ENCODE measurements around the gene GJA3.

Gene GJA3

GRCh38 chr13:20174656-20175405 lies 14.0 kb upstream of the GJA3 start:
- no peaks in the 10 kb centered on the region for H3K9me3 ChIP-seq (ENCODE audit: insufficient read depth, low read length)
- H3K27ac ChIP-seq (ENCODE audit: low read length): no peak overlapping the region
- no peaks in the 10 kb centered on the region for H3K79me2 ChIP-seq (ENCODE audit: low read length)
- no peaks in the 10 kb centered on the region for H3K36me3 ChIP-seq (replicated peaks; ENCODE audit: low read depth, low read length)
- H3K9ac ChIP-seq (ENCODE audit: low read length): 0 out of 2 replicates have a peak overlapping the region, but pooled peaks have one; percentile 7
- peaks cover 28% of the 10 kb centered on the region for H3K4me1 ChIP-seq (ENCODE audit: low read length)
- TF ChIP-seq EZH2phosphoT487 (IDR thresholded peaks at IDR 0.05; ENCODE audit: low read depth): no peak
- TF ChIP-seq, protein P1, sequence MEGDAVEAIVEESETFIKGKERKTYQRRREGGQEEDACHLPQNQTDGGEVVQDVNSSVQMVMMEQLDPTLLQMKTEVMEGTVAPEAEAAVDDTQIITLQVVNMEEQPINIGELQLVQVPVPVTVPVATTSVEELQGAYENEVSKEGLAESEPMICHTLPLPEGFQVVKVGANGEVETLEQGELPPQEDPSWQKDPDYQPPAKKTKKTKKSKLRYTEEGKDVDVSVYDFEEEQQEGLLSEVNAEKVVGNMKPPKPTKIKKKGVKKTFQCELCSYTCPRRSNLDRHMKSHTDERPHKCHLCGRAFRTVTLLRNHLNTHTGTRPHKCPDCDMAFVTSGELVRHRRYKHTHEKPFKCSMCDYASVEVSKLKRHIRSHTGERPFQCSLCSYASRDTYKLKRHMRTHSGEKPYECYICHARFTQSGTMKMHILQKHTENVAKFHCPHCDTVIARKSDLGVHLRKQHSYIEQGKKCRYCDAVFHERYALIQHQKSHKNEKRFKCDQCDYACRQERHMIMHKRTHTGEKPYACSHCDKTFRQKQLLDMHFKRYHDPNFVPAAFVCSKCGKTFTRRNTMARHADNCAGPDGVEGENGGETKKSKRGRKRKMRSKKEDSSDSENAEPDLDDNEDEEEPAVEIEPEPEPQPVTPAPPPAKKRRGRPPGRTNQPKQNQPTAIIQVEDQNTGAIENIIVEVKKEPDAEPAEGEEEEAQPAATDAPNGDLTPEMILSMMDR (IDR thresholded peaks at IDR 0.05; ENCODE audit: low read depth, low read length): no peak
- H2AFZ ChIP-seq (ENCODE audit: low read depth, low read length): peak overlapping the region; percentile 95
- peak overlapping the region; percentile 63 for H3K4me3 ChIP-seq (ENCODE audit: low read length)
- H3K27me3 ChIP-seq (ENCODE audit: low read depth, low read length): no peaks in the 10 kb centered on the region
- H4K20me1 ChIP-seq (ENCODE audit: insufficient read depth, low read length): no peaks in the 10 kb centered on the region
- H3K4me2 ChIP-seq (ENCODE audit: low read length): peak overlapping the region; percentile 78

DNA sequence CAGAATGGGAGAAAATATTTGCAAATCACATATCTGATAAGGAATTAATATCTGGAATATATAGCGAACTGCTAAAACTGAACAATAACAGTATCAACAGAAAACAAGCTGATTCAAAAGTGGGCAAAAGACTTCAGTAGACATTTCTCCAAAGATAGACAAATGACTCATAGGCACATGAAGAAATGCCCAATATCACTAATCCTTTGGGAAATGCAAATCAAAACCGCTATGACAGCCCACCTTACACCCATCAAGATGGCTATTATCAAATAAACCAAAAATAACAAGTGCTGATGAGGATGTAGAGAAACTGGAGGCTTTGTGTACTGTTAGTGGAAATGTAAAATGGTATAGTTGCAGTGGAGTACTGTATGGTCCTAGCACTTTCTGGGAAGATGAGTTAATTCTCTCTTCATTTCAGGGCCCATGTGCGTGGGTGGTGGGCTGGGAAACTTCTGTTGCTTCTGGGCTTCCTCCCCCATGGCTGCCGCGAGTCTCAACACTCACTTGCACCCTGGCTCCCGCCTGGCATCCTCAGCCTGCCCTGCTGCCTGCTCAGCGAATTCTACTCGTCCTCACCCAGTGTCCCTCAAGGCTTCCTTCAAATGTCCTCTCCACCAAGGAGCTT lies 12.4 kb upstream of the GJA3 start:
- Histone ChIP-seq H3K4me1 (ENCODE audit: low read length) (peaks cover 28% of the 10 kb centered on the region), H3K36me3 (replicated peaks; ENCODE audit: low read depth, low read length) (no peaks in the 10 kb centered on the region), H3K27me3 (ENCODE audit: low read depth, low read length) (no peaks in the 10 kb centered on the region), H3K79me2 (ENCODE audit: low read length) (no peaks in the 10 kb centered on the region), H4K20me1 (ENCODE audit: insufficient read depth, low read length) (no peaks in the 10 kb centered on the region), H3K4me3 (ENCODE audit: low read length) (no peak overlapping the region), H3K27ac (ENCODE audit: low read length) (no peak overlapping the region), H2AFZ (ENCODE audit: low read depth, low read length) (no peak overlapping the region; the same call in 1 of the 2 replicates), H3K4me2 (ENCODE audit: low read length) (peak overlapping the region; percentile 11; the same call in 1 of the 2 replicates), H3K9me3 (ENCODE audit: insufficient read depth, low read length) (no peaks in the 10 kb centered on the region), H3K9ac (ENCODE audit: low read length) (no peak overlapping the region)
- TF ChIP-seq EZH2phosphoT487 (IDR thresholded peaks at IDR 0.05; ENCODE audit: low read depth): no peak
- TF ChIP-seq, protein P1 (IDR thresholded peaks at IDR 0.05; ENCODE audit: low read depth, low read length): no peak

- H3K4me1 ChIP-seq (ENCODE audit: low read length): peaks cover 28% of the 10 kb centered on the region
- H3K79me2 ChIP-seq (ENCODE audit: low read length): no peaks in the 10 kb centered on the region
- no peak overlapping the region for H3K9ac ChIP-seq (ENCODE audit: low read length)
- H4K20me1 ChIP-seq (ENCODE audit: insufficient read depth, low read length): no peaks in the 10 kb centered on the region
- H2AFZ ChIP-seq (ENCODE audit: low read depth, low read length): no peak overlapping the region
- peaks cover 6% of the 10 kb centered on the region; the same call in 1 of the 2 replicates for H3K27me3 ChIP-seq (ENCODE audit: low read depth, low read length)
- no peaks in the 10 kb centered on the region for H3K9me3 ChIP-seq (ENCODE audit: insufficient read depth, low read length)
- H3K4me3 ChIP-seq (ENCODE audit: low read length): no peak overlapping the region
- no peaks in the 10 kb centered on the region for H3K36me3 ChIP-seq (replicated peaks; ENCODE audit: low read depth, low read length)
- H3K4me2 ChIP-seq (ENCODE audit: low read length): no peak overlapping the region
- no peak overlapping the region for H3K27ac ChIP-seq (ENCODE audit: low read length)
- TF ChIP-seq, protein P1 (IDR thresholded peaks at IDR 0.05; ENCODE audit: low read depth, low read length): no peak
- no peak for TF ChIP-seq EZH2phosphoT487 (IDR thresholded peaks at IDR 0.05; ENCODE audit: low read depth)
Observed at GRCh38 chr13:20171364-20171763, 10.5 kb upstream of the GJA3 start.

DNA sequence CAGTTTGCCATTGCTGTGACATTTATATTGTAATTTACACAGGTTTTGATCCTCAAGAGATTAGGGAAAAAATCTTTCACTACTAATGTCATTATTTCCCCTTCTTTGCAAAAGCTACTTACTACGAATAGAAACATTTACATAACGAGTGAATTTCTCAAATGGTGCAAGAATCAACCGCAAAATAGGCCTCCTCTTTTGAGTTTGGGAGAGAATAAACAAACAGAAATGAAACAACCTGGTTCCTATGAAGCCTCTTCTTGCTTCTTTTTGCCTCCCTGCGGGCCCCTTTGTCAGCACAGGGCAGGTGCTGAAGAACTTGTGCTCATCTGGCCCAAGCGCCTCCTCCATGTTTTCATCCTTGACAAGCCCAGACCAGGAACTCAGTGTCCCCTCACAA lies 10.1 kb upstream of the GJA3 start:
- H3K4me3 ChIP-seq (ENCODE audit: low read length): no peak overlapping the region
- no peaks in the 10 kb centered on the region for H3K36me3 ChIP-seq (replicated peaks; ENCODE audit: low read depth, low read length)
- no peak overlapping the region for H3K4me2 ChIP-seq (ENCODE audit: low read length)
- no peak overlapping the region for H3K9ac ChIP-seq (ENCODE audit: low read length)
- no peak overlapping the region for H2AFZ ChIP-seq (ENCODE audit: low read depth, low read length)
- peaks cover 9% of the 10 kb centered on the region; the same call in 1 of the 2 replicates for H3K27me3 ChIP-seq (ENCODE audit: low read depth, low read length)
- no peaks in the 10 kb centered on the region for H3K9me3 ChIP-seq (ENCODE audit: insufficient read depth, low read length)
- no peak overlapping the region for H3K27ac ChIP-seq (ENCODE audit: low read length)
- H4K20me1 ChIP-seq (ENCODE audit: insufficient read depth, low read length): no peaks in the 10 kb centered on the region
- H3K4me1 ChIP-seq (ENCODE audit: low read length): peaks cover 28% of the 10 kb centered on the region
- no peaks in the 10 kb centered on the region for H3K79me2 ChIP-seq (ENCODE audit: low read length)
- TF ChIP-seq, protein P1 (IDR thresholded peaks at IDR 0.05; ENCODE audit: low read depth, low read length): no peak
- no peak for TF ChIP-seq EZH2phosphoT487 (IDR thresholded peaks at IDR 0.05; ENCODE audit: low read depth)

Data from OCI-LY3 (cell line).